ENCODE measurements around the gene SPTBN4. TPM values are rescaled to one million over a fixed set of nuclear protein-coding genes. Genes with fewer than 3 reads are reported as not detected.
A peak's percentile ranks its signal among the peaks of the same experiment; 100 is the strongest.

Gene SPTBN4
- total RNA-seq, 4 donors from 2014 or later = 0.18 to 6.6 (median 2.0) TPM

GRCh38 chr19:40599331-40599901 is 132.6 kb downstream of the SPTBN4 start:
- H3K27ac ChIP-seq = peak overlapping the region in 3 of 4 donors; percentile 54 to 98 (median 68)
- no peaks in the 10 kb centered on the region for H3K9me3 ChIP-seq
- H3K4me1 ChIP-seq = peaks cover 12 to 76% (median 51%) of the 10 kb centered on the region in 4 donors
- no peak for DNase-seq
- no peak overlapping the region for H3K4me3 ChIP-seq
- no peaks in the 10 kb centered on the region for H3K36me3 ChIP-seq
- TF ChIP-seq POLR2A (IDR thresholded peaks at IDR 0.05) = no peak
- TF ChIP-seq, protein P1, sequence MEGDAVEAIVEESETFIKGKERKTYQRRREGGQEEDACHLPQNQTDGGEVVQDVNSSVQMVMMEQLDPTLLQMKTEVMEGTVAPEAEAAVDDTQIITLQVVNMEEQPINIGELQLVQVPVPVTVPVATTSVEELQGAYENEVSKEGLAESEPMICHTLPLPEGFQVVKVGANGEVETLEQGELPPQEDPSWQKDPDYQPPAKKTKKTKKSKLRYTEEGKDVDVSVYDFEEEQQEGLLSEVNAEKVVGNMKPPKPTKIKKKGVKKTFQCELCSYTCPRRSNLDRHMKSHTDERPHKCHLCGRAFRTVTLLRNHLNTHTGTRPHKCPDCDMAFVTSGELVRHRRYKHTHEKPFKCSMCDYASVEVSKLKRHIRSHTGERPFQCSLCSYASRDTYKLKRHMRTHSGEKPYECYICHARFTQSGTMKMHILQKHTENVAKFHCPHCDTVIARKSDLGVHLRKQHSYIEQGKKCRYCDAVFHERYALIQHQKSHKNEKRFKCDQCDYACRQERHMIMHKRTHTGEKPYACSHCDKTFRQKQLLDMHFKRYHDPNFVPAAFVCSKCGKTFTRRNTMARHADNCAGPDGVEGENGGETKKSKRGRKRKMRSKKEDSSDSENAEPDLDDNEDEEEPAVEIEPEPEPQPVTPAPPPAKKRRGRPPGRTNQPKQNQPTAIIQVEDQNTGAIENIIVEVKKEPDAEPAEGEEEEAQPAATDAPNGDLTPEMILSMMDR (IDR thresholded peaks at IDR 0.05) = no peak
- H3K27me3 ChIP-seq = peaks cover 0 to 35% of the 10 kb centered on the region in 2 donors

DNA sequence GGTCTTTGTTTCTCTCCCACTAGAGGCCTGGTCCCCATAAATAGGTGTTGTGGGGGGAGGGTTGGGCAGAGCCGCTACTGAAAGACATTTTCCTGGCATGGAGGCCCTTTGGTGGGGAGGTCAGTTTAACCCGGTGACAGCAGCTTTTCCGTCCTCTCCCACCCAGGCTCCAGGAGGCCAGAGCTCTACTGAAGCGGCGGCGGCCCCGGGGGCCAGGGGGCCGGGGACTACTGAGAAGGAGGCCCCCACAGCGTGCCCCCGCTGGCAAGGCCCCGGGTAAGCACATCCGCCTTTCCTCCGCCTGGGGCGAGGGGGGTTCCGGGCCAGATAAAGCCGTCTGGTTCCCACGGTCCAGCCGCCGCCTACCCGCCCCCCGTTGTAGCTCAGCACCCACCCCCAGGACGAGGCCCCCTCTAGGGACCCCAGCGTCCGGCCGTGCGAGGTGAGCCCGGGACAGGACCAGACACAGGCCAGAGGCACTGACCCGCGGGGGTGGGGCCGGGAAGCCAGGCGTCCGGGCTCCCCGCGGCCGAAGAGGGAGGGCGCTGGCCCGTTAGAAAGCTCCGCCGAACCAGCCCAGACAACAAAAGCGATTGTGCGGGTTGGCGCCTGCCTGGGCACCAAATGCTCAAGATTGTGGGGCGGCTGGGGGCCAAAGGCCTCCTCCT is 133.2 kb downstream of the SPTBN4 start:
- H3K27ac ChIP-seq = peak overlapping the region; percentile 50 to 98 (median 61)
- TF ChIP-seq POLR2A (IDR thresholded peaks at IDR 0.05) = no peak
- TF ChIP-seq, protein P1 (IDR thresholded peaks at IDR 0.05) = no peak
- peak overlapping the region in 1 of 4 donors; percentile 7 for H3K4me3 ChIP-seq
- no peaks in the 10 kb centered on the region for H3K9me3 ChIP-seq
- no peaks in the 10 kb centered on the region for H3K36me3 ChIP-seq
- no peak for DNase-seq
- peaks cover 0 to 35% of the 10 kb centered on the region in 2 donors for H3K27me3 ChIP-seq
- H3K4me1 ChIP-seq = peaks cover 12 to 77% (median 56%) of the 10 kb centered on the region in 4 donors

GRCh38 chr19:40600570-40601133 is 133.9 kb downstream of the SPTBN4 start:
- Histone ChIP-seq H3K9me3 (no peaks in the 10 kb centered on the region), H3K36me3 (no peaks in the 10 kb centered on the region), H3K4me3 (peak overlapping the region in 3 of 4 donors; percentile 50 to 57 (median 56)), H3K27ac (peak overlapping the region; percentile 50 to 98 (median 61)), H3K27me3 (peaks cover 0 to 35% of the 10 kb centered on the region in 2 donors), H3K4me1 (peaks cover 12 to 80% (median 59%) of the 10 kb centered on the region in 4 donors)
- DNase-seq = no peak
- TF ChIP-seq, protein P1 (IDR thresholded peaks at IDR 0.05) = no peak
- no peak for TF ChIP-seq POLR2A (IDR thresholded peaks at IDR 0.05)

- peak in 2 of 3 donors; percentile 69 to 72 for DNase-seq
- peaks cover 12 to 85% (median 62%) of the 10 kb centered on the region in 4 donors for H3K4me1 ChIP-seq
- no peaks in the 10 kb centered on the region for H3K36me3 ChIP-seq
- H3K27me3 ChIP-seq = peaks cover 0 to 35% of the 10 kb centered on the region in 2 donors
- H3K9me3 ChIP-seq = no peaks in the 10 kb centered on the region
- H3K27ac ChIP-seq = peak within 1 kb of the TSS; percentile 82 to 98 (median 90)
- peak within 1 kb of the TSS; percentile 34 to 57 (median 53) for H3K4me3 ChIP-seq
- TF ChIP-seq POLR2A (IDR thresholded peaks at IDR 0.05) = no peak
- TF ChIP-seq, protein P1 (IDR thresholded peaks at IDR 0.05) = no peak
These were observed 134.6 kb downstream of the SPTBN4 start, which contains the start of gene LTBP4 for GRCh38 chr19:40601134-40601974. LTBP4 (plus strand) TSS chr19:40601369; CDS start chr19:40601388, 19 bp downstream.

DNA sequence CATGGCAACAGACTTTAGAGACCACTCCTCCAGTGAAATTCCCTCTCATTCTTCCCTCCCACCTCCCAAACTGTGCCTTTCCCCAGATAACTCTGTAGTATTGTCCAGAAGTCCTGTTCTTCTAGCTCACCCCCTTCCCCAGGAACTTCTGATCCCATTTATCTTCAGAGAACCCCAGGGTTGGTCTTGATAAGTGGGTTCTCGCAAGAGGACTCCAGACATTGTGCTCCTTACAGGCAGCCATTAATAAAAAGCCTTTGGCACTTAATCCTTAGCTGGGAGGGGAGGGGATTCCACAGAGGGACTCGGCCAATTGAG is 136.2 kb downstream of the SPTBN4 start:
- Histone ChIP-seq H3K36me3 (no peaks in the 10 kb centered on the region), H3K9me3 (no peaks in the 10 kb centered on the region), H3K4me1 (peaks cover 12 to 85% (median 57%) of the 10 kb centered on the region in 4 donors), H3K27me3 (peaks cover 0 to 25% of the 10 kb centered on the region in 2 donors), H3K27ac (peak overlapping the region; percentile 82 to 98 (median 90)), H3K4me3 (peak overlapping the region in 3 of 4 donors; percentile 34 to 57 (median 56))
- TF ChIP-seq, protein P1 (IDR thresholded peaks at IDR 0.05) = no peak
- no peak for TF ChIP-seq POLR2A (IDR thresholded peaks at IDR 0.05)
- DNase-seq = no peak

All from Peyer's patch (tissue), 4 donors.